HCT116 (cell line): ENCODE measurements around the gene GNGT1. TPM values are rescaled to one million over a fixed set of nuclear protein-coding genes. Genes with fewer than 3 reads are reported as not detected.
"Not testable (repeated sequence)": the region's sequence is repeated elsewhere in the genome, so short reads cannot be mapped to it uniquely, and the experiment has no call there.

Experiments used
- ATAC-seq: fragments of 200-7000 bp; cut with Tn5 transposase; 2 replicates; pipeline ENCODE4 v1.9.1; 2020; ENCODE audit warnings: mild to moderate bottlenecking, moderate library complexity
- BruUV-seq: library from RNA; stranded (reverse); fragments of 400-500 nt; replicated peaks from 2 replicates; lab custom pipeline; 2021; lab: Mats Ljungman, UMichigan
- CTCF ChIA-PET: fragments of 300-600 bp; sonication (Branson Sonifier 250); formaldehyde crosslinking; loops from one replicate; lab custom pipeline; 2021; ENCODE audit warnings: antibody characterized with exemption; lab: Charles Lee
- POLR2A ChIA-PET: fragments of 300-600, 350-600 bp; sonication (Branson Sonifier 250); formaldehyde crosslinking; loops from one replicate; lab custom pipeline; 2021; ENCODE audit warnings: antibody characterized with exemption; lab: Charles Lee
- RAD21 ChIA-PET, 2 experiments: fragments of 300-600 bp; sonication (Branson Sonifier 250); formaldehyde crosslinking; loops; one replicate each; lab custom pipeline; 2023; ENCODE audit warnings: low total read pairs in 2 of 2; ENCODE audit not compliant: uncharacterized antibody in 2 of 2, unreplicated experiment in 2 of 2, low non-redundant PET in 1 of 2; lab: Charles Lee
- DNase-seq: peaks from one replicate; pipeline ENCODE4 v3.0.0-alpha.2; 2010; ENCODE audit warnings: low read depth, low spot score
- H2AFZ ChIP-seq: fragments of 200-600 bp; shearing (Covaris generic), sonication (generic); 2 replicates; pipeline ENCODE4 v1.6.1; 2017; ENCODE audit warnings: low read depth, mixed run types, mixed read lengths, antibody characterized with exemption, low read length; ENCODE audit not compliant: poor library complexity, severe bottlenecking
- H3K27ac ChIP-seq: 2 replicates; pipeline ENCODE4 v1.5.1; 2012; ENCODE audit warnings: low read depth, low read length
- H3K27me3 ChIP-seq: fragments of 200-600 bp; sonication (generic); 2 replicates; pipeline ENCODE4 v1.6.1; 2016; ENCODE audit warnings: mixed run types, low read length, mixed read lengths; ENCODE audit not compliant: insufficient read depth
- H3K36me3 ChIP-seq, 2 experiments: fragments of 200-500 bp in 1 of 2; fragments of 200-600 bp in 1 of 2; sonication (Bioruptor generic) in 1 of 2; sonication (generic) in 1 of 2; 2 replicates each; pipeline versions ENCODE4 v1.5.1 to v1.6.1; 2014 to 2016; ENCODE audit warnings: low read length in 2 of 2, inconsistent platforms in 1 of 2, mixed read lengths in 1 of 2, mixed run types in 1 of 2; ENCODE audit not compliant: insufficient read depth in 2 of 2, control insufficient read depth in 1 of 2
- H3K4me1 ChIP-seq, 2 experiments: fragments of 200-600 bp in 1 of 2; sonication (generic) in 1 of 2; 2 replicates each; pipeline versions ENCODE4 v1.5.1 to v1.6.1; 2012 to 2017; ENCODE audit warnings: low read length in 2 of 2, inconsistent platforms in 1 of 2, mild to moderate bottlenecking in 1 of 2, mixed read lengths in 1 of 2, mixed run types in 1 of 2, moderate library complexity in 1 of 2; ENCODE audit not compliant: insufficient read depth in 2 of 2, control insufficient read depth in 1 of 2
- H3K4me2 ChIP-seq: fragments of 200-600 bp; sonication (generic); 2 replicates; pipeline ENCODE4 v1.6.1; 2017; ENCODE audit warnings: mixed run types, low read length, mixed read lengths
- H3K4me3 ChIP-seq, 2 experiments: fragments of 200-600 bp in 1 of 2; sonication (generic) in 1 of 2; replicated peaks in 1 of 2; 2 replicates each; pipeline ENCODE4 v1.5.1; 2011 to 2016; ENCODE audit warnings: low read length in 2 of 2, control low read depth in 1 of 2, low read depth in 1 of 2, mild to moderate bottlenecking in 1 of 2, mixed read lengths in 1 of 2, mixed run types in 1 of 2
- H3K79me2 ChIP-seq: fragments of 200-600 bp; sonication (generic); 2 replicates; pipeline ENCODE4 v1.6.1; 2017; ENCODE audit warnings: mild to moderate bottlenecking, mixed run types, low read length, moderate library complexity, mixed read lengths; ENCODE audit not compliant: insufficient read depth
- H3K9ac ChIP-seq: fragments of 200-600 bp; sonication (generic); 2 replicates; pipeline ENCODE4 v1.6.1; 2016; ENCODE audit warnings: low read length, mixed read lengths
- H3K9me2 ChIP-seq: fragments of 200-600 bp; sonication (generic), shearing (Covaris generic); 2 replicates; pipeline ENCODE4 v1.6.1; 2017; ENCODE audit warnings: mixed run types, mild to moderate bottlenecking, moderate library complexity; ENCODE audit not compliant: insufficient read depth
- H3K9me3 ChIP-seq, 2 experiments: fragments of 200-500 bp in 1 of 2; fragments of 200-600 bp in 1 of 2; sonication (Bioruptor generic) in 1 of 2; sonication (generic) in 1 of 2; 2 replicates each; pipeline ENCODE4 v1.6.1; 2014 to 2017; ENCODE audit warnings: low read length in 2 of 2, mixed read lengths in 2 of 2, inconsistent platforms in 1 of 2, low read depth in 1 of 2, mild to moderate bottlenecking in 1 of 2, mixed run types in 1 of 2, moderate library complexity in 1 of 2; ENCODE audit not compliant: control insufficient read depth in 1 of 2, insufficient read depth in 1 of 2
- H4K20me1 ChIP-seq: fragments of 200-600 bp; sonication (generic), shearing (Covaris generic); 2 replicates; pipeline ENCODE4 v1.6.1; 2017; ENCODE audit warnings: mixed run types, mild to moderate bottlenecking, moderate library complexity; ENCODE audit not compliant: insufficient read depth
- ATF3 ChIP-seq: IDR thresholded peaks from 2 replicates; pipeline ENCODE4 v1.6.1; 2012
- CBX3 ChIP-seq: IDR thresholded peaks from 2 replicates; pipeline ENCODE4 v1.6.1; 2012; ENCODE audit warnings: low read depth
- FOSL1 ChIP-seq: IDR thresholded peaks from 2 replicates; pipeline ENCODE4 v1.6.1; 2012; ENCODE audit warnings: low read depth
- JUND ChIP-seq: IDR thresholded peaks from 2 replicates; pipeline ENCODE4 v1.6.1; 2012
- SRF ChIP-seq: IDR thresholded peaks from 2 replicates; pipeline ENCODE4 v1.6.1; 2012; ENCODE audit warnings: low read depth
- TCF7L2 ChIP-seq: IDR thresholded peaks from 2 replicates; pipeline ENCODE4 v1.7.0; 2011; ENCODE audit warnings: borderline replicate concordance, inconsistent platforms; ENCODE audit not compliant: insufficient read depth, insufficient read length; ENCODE audit errors: extremely low read depth
- intact Hi-C: fragments of 100-400 bp; cut with micrococcal nuclease; formaldehyde crosslinking; loops from 2 replicates; pipeline ENCODE4 v1.10.0; 2022
- total RNA-seq: library from RNA; stranded (reverse); gene quantifications from one replicate; pipeline ENCODE4 v1.2.1, GENCODE V29; 2021; ENCODE audit not compliant: unreplicated experiment

Gene GNGT1
- total RNA-seq, 1 experiment from 2014 or later, result 0.91 TPM

GRCh38 chr7:93910076-93910994 lies 4.0 kb downstream of the GNGT1 start:
- CTCF ChIA-PET, result interaction anchor here (0.7 kb wide), 1 partner anchor 527 kb away, joined by 3 read pairs; no protein-coding TSS in a partner anchor
- no peaks in the 10 kb centered on the region for H3K79me2 ChIP-seq

GRCh38 chr7:93911242-93911641 lies 4.9 kb downstream of the GNGT1 start:
- DNase-seq, H3K27me3 ChIP-seq, POLR2A ChIA-PET, H3K4me2 ChIP-seq, ATAC-seq, intact Hi-C loops, BruUV-seq, H3K9ac ChIP-seq, CTCF ChIA-PET, H3K36me3 ChIP-seq, H3K27ac ChIP-seq, H3K4me3 ChIP-seq, RAD21 ChIA-PET, H3K9me3 ChIP-seq, H3K79me2 ChIP-seq, H2AFZ ChIP-seq, H3K9me2 ChIP-seq, H4K20me1 ChIP-seq: not testable (repeated sequence)
- H3K4me1 ChIP-seq, result peaks cover 16 to 27% of the 10 kb centered on the region in 2 experiments; a peak in 3 of 4 replicates

More at GRCh38 chr7:93910076-93910994, 4.0 kb downstream of the GNGT1 start:
- H3K27ac ChIP-seq, result no peak overlapping the region
- peak overlapping the region; percentile 45 for H3K4me2 ChIP-seq
- H3K9me2 ChIP-seq, result no peaks in the 10 kb centered on the region
- ChIA-PET RAD21 (no interaction called here), POLR2A (no interaction called here)
- H2AFZ ChIP-seq, result no peak overlapping the region
- no peaks in the 10 kb centered on the region for H3K36me3 ChIP-seq
- ATAC-seq (no peak), DNase-seq (no peak)
- H3K9ac ChIP-seq, result no peak overlapping the region
- H3K4me1 ChIP-seq, result peaks cover 15 to 21% of the 10 kb centered on the region in 2 experiments; a peak in 3 of 4 replicates
- no peaks in the 10 kb centered on the region for H4K20me1 ChIP-seq
- TF ChIP-seq CBX3, result no peak
- peak; percentile 30; the same call in 1 of the 2 replicates for TF ChIP-seq JUND
- peak; percentile 62 for TF ChIP-seq TCF7L2
- TF ChIP-seq SRF, result no peak
- peak; percentile 19; the same call in 1 of the 2 replicates for TF ChIP-seq FOSL1
- no peak for TF ChIP-seq ATF3
- H3K4me3 ChIP-seq, result no peak overlapping the region
- no peaks in the 10 kb centered on the region for H3K27me3 ChIP-seq
- BruUV-seq, result no TSS peak
- intact Hi-C loops, result no loop called here
- no peaks in the 10 kb centered on the region for H3K9me3 ChIP-seq

GRCh38 chr7:93911661-93912060 lies 5.3 kb downstream of the GNGT1 start:
- H3K4me2 ChIP-seq, H3K9me3 ChIP-seq, intact Hi-C loops, BruUV-seq, DNase-seq, H2AFZ ChIP-seq, H3K79me2 ChIP-seq, H3K36me3 ChIP-seq, POLR2A ChIA-PET, H3K4me3 ChIP-seq, H3K9ac ChIP-seq, H3K27ac ChIP-seq, CTCF ChIA-PET, H4K20me1 ChIP-seq, RAD21 ChIA-PET, H3K27me3 ChIP-seq, ATAC-seq, H3K9me2 ChIP-seq: not testable (repeated sequence)
- H3K4me1 ChIP-seq, result peaks cover 16 to 27% of the 10 kb centered on the region in 2 experiments; a peak in 3 of 4 replicates
